Dendritic cell treated with granulocyte-macrophage colony-stimulating factor and Interleukin-4, amounts not matched to agents 40 ng/mL and 50 ng/mL, for 4 days (primary cell): ENCODE measurements around the gene RASAL1.
"Not testable (repeated sequence)": the region's sequence is repeated elsewhere in the genome, so short reads cannot be mapped to it uniquely, and the experiment has no call there.

ENCODE experiments used
- H3K27ac Mint-ChIP-seq: one replicate; pipeline ENCODE4 v1.8.0; 2022; ENCODE audit warnings: mild to moderate bottlenecking, mixed read lengths
- H3K27me3 Mint-ChIP-seq: one replicate; pipeline ENCODE4 v1.8.0; 2022; ENCODE audit warnings: mild to moderate bottlenecking, mixed read lengths
- H3K36me3 Mint-ChIP-seq: one replicate; pipeline ENCODE4 v1.8.0; 2022; ENCODE audit warnings: low read depth, mixed read lengths
- H3K4me1 Mint-ChIP-seq: one replicate; pipeline ENCODE4 v1.8.0; 2022; ENCODE audit warnings: low read depth, mixed read lengths
- H3K4me3 Mint-ChIP-seq: one replicate; pipeline ENCODE4 v1.8.0; 2022; ENCODE audit warnings: mild to moderate bottlenecking, moderate library complexity, mixed read lengths
- H3K9me3 Mint-ChIP-seq: one replicate; pipeline ENCODE4 v1.8.0; 2022; ENCODE audit warnings: mixed read lengths
- intact Hi-C: fragments of 100-400 bp; cut with micrococcal nuclease; formaldehyde crosslinking; loops from one replicate; pipeline ENCODE4 v1.15.0; 2022

RASAL1 gene

DNA sequence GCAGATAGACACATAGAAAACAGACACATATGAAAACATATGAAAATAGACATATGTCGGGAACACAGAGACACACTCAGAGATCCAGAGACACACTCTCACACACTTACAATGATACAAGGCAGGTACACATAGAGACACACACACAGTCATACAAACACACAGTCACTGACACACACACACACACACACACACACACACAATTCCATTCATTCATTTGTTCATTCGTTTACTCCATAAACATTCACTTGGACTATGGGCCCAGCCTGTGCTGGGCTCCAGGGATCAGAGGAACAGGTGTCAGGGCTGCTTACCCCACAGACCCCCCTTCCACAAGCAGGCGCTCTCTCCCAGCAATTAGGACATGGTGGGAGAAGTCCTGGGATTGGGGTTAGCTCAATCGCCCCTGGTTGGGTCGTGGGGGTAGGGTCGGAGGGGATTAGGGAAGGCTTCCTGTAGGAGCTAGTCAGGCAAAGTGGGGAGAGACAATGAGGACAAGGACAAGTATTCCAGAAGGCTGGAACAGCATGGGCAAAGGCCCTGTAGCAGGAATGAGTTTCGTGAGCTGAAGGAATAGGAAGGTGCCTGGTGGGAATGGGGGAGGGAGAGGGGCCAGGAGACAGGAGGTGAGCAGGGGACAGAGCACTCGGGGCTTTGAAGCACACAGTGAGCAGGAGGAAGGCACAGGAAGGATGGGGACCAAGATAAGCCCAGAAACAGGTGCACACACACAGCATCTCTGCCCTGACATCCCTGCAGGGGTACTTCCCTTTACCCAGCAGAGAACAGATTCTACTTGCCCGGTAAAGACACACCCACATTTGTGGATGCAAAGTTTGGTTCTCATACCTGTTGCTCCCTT is 6.5 kb downstream of the RASAL1 start:
- peaks cover 55% of the 10 kb centered on the region for H3K4me1 Mint-ChIP-seq
- no peak overlapping the region for H3K4me3 Mint-ChIP-seq
- no peaks in the 10 kb centered on the region for H3K9me3 Mint-ChIP-seq
- intact Hi-C loops, result no loop called here
- H3K36me3 Mint-ChIP-seq, result peaks cover 45% of the 10 kb centered on the region
- H3K27me3 Mint-ChIP-seq, result peaks cover 29% of the 10 kb centered on the region
- no peak overlapping the region for H3K27ac Mint-ChIP-seq

GRCh38 chr12:113127791-113128199 is 7.8 kb downstream of the RASAL1 start:
- Mint-ChIP-seq H3K4me1 (peaks cover 43% of the 10 kb centered on the region), H3K9me3 (peaks cover 8% of the 10 kb centered on the region)

DNA sequence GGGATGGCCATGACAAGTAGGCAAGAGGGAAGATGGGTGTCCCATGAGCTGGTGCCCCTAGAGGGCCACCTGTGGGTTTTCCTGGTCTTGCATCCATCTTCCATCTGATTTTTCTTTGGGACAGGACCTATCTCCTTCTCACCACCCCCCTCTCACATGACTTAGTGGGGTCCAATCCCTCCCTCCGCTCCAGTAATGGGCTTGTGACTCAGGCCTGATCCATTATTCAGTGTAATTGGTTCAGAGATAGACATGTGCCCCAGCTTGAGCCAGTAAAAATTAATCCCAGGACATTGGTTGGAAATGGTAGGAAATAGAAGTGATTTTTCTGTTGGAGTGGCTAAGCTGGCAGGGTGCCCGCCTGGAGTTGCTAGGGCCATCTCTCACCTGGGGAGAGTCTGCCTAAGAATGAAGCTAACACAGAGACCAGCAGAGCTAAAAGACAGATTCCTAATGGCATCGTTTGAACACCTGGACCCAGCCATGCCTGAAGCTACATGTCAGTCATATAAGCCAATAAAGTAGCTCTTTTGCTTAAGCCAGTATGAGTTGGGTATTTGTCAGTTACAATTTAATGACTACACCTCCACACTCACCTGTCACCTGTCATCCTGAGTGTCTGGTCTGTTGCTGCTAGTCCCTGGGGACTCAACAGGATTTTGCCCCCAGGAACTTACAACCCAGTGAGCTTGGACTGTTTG is 14.7 kb downstream of the RASAL1 start:
- Mint-ChIP-seq H3K9me3 (peaks cover 8% of the 10 kb centered on the region), H3K27ac (no peak overlapping the region), H3K36me3 (peaks cover 41% of the 10 kb centered on the region), H3K4me1 (peaks cover 12% of the 10 kb centered on the region), H3K27me3 (peaks cover 14% of the 10 kb centered on the region), H3K4me3 (no peak overlapping the region)
- intact Hi-C loops, result no loop called here

More at GRCh38 chr12:113127791-113128199, 7.8 kb downstream of the RASAL1 start:
- Mint-ChIP-seq H3K27me3 (peaks cover 31% of the 10 kb centered on the region), H3K36me3 (peaks cover 54% of the 10 kb centered on the region), H3K27ac (no peak overlapping the region), H3K4me3 (no peak overlapping the region)
- intact Hi-C loops, result no loop called here

- peaks cover 14% of the 10 kb centered on the region for H3K27me3 Mint-ChIP-seq
- H3K4me3 Mint-ChIP-seq, result no peak overlapping the region
- H3K9me3 Mint-ChIP-seq, result peaks cover 8% of the 10 kb centered on the region
- H3K4me1 Mint-ChIP-seq, result peaks cover 12% of the 10 kb centered on the region
- no peak overlapping the region for H3K27ac Mint-ChIP-seq
- intact Hi-C loops, result no loop called here
- H3K36me3 Mint-ChIP-seq, result peaks cover 48% of the 10 kb centered on the region
Observed at GRCh38 chr12:113119980-113120669, 15.4 kb downstream of the RASAL1 start.

DNA sequence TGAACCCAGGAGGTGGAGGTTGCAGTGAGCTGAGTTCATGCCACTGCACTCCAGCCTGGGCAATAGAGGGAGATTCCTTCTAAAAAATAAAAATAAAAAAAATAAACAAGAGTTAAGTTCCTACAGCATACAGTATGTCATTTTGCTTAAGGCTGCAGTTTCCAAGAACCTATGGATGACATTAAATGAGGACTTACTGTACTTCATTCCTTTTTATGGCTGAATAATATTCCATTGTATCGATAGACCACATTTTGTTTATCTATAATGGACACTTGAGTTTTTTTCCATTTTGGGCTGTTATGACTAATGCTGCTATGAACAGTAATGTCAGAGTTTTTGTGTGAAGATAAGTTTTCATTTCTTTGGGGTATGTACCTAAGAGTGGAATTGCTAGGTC is 17.4 kb downstream of the RASAL1 start:
- H3K36me3 Mint-ChIP-seq, result peaks cover 53% of the 10 kb centered on the region
- H3K27me3 Mint-ChIP-seq, result peaks cover 11% of the 10 kb centered on the region
- H3K9me3 Mint-ChIP-seq, result peaks cover 3% of the 10 kb centered on the region
- peaks cover 12% of the 10 kb centered on the region for H3K4me1 Mint-ChIP-seq
- intact Hi-C loops, result no loop called here
- H3K4me3 Mint-ChIP-seq, result no peak overlapping the region
- H3K27ac Mint-ChIP-seq, result no peak overlapping the region

DNA sequence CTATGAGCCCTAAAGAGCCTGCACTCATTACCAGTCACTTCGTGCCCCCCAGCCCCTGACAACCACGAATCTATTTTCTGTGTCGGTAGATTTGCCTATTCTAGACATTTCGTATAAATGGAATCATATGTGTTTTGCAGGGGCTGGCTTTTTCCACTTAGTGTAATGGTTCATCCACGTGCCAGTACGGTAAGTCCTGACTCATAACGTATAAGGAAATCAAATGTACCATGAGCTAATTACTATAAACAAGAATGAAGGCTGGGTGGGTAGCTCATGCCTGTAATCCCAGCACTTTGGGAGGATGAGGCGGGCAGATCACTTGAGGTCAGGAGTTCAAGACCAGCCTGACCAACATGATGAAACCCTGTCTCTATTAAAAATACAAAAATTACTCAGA is 17.9 kb downstream of the RASAL1 start:
- peaks cover 12% of the 10 kb centered on the region for H3K27me3 Mint-ChIP-seq
- H3K4me3 Mint-ChIP-seq, H3K27ac Mint-ChIP-seq, H3K9me3 Mint-ChIP-seq, intact Hi-C loops: not testable (repeated sequence)
- H3K4me1 Mint-ChIP-seq, result peaks cover 12% of the 10 kb centered on the region
- H3K36me3 Mint-ChIP-seq, result peaks cover 55% of the 10 kb centered on the region

DNA sequence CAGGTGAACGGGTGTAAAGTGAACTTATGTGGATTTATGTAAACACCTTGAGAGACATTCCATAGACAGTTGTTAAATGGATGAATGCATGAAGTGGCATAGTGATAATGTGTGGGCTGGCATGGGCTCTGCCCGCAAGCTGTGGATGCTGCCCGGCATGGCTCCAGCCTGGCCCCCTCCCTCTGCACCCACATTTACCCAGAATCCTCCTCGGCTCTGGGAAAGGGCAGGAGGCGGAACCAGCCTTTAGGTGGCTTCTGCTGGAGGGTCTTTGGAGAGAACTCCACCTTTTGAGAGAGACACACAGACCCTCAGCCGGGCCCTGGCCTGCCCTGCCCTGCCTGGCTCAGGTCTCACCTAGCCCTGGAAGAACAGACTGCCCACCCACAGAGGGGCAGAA is 18.7 kb downstream of the RASAL1 start:
- Mint-ChIP-seq H3K9me3 (no peaks in the 10 kb centered on the region), H3K36me3 (peaks cover 63% of the 10 kb centered on the region), H3K27me3 (peaks cover 9% of the 10 kb centered on the region), H3K27ac (no peak overlapping the region), H3K4me3 (no peak overlapping the region), H3K4me1 (peaks cover 12% of the 10 kb centered on the region)
- intact Hi-C loops, result no loop called here

- H3K27ac Mint-ChIP-seq, result no peak overlapping the region
- H3K9me3 Mint-ChIP-seq, result no peaks in the 10 kb centered on the region
- peaks cover 74% of the 10 kb centered on the region for H3K36me3 Mint-ChIP-seq
- intact Hi-C loops, result no loop called here
- peaks cover 9% of the 10 kb centered on the region for H3K4me1 Mint-ChIP-seq
- H3K4me3 Mint-ChIP-seq, result no peak overlapping the region
- peaks cover 8% of the 10 kb centered on the region for H3K27me3 Mint-ChIP-seq
Observed at GRCh38 chr12:113115455-113116126, 20.0 kb downstream of the RASAL1 start.

GRCh38 chr12:113114447-113115178 is 20.9 kb downstream of the RASAL1 start:
- peaks cover 78% of the 10 kb centered on the region for H3K36me3 Mint-ChIP-seq
- H3K4me3 Mint-ChIP-seq, result no peak overlapping the region
- no peaks in the 10 kb centered on the region for H3K4me1 Mint-ChIP-seq

GRCh38 chr12:113113397-113113796 is 22.2 kb downstream of the RASAL1 start:
- Mint-ChIP-seq H3K27me3 (peaks cover 11% of the 10 kb centered on the region), H3K27ac (no peak overlapping the region), H3K36me3 (peaks cover 83% of the 10 kb centered on the region), H3K4me3 (no peak overlapping the region), H3K9me3 (no peaks in the 10 kb centered on the region), H3K4me1 (no peaks in the 10 kb centered on the region)
- intact Hi-C loops, result no loop called here

More at GRCh38 chr12:113114447-113115178, 20.9 kb downstream of the RASAL1 start:
- Mint-ChIP-seq H3K27ac (no peak overlapping the region), H3K9me3 (no peaks in the 10 kb centered on the region), H3K27me3 (peaks cover 7% of the 10 kb centered on the region)
- intact Hi-C loops, result no loop called here

DNA sequence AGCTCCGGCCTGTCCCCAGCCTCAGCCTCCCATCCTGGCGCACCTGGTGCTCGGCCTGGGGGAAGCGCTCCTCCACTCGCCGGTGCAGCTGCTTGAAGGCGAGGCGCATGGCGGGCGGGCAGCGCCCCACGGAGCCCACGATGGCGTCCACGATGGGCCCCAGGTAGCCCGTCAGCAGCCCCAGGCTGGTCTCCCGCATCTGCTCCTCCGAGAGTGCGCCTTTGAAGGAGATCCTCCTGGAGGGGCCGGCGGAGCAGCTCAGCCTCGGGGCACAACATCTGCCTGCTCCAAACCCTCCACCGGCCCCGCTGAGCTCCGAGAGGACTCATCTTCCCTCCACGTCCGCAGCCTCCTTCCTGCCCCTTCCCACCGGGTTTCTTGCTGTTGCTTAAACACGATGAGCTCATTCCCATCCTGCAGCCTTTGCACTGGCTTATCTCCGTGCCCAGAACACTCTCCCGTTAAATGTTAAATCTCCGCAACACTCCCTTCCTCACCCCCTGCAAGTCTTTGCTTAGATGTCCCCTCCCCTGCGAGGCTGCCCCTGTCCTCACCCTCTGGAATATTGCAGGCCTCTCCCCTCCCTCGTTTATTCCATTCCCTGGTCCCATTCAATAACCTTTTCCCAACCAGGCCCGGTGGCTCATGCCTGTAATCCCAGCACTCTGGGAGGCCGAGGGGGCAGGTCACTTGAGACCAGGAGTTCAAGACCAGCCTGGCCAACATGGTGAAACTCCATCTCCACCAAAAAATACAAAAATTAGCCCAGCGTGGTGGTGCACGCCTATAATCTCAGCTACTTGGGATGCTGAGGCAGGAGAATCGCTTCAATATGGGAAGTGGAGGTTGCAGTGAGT is 23.3 kb downstream of the RASAL1 start:
- Mint-ChIP-seq H3K27ac (no peak overlapping the region), H3K36me3 (peaks cover 94% of the 10 kb centered on the region), H3K4me3 (no peak overlapping the region), H3K9me3 (no peaks in the 10 kb centered on the region), H3K4me1 (no peaks in the 10 kb centered on the region), H3K27me3 (peaks cover 16% of the 10 kb centered on the region)
- intact Hi-C loops, result no loop called here

DNA sequence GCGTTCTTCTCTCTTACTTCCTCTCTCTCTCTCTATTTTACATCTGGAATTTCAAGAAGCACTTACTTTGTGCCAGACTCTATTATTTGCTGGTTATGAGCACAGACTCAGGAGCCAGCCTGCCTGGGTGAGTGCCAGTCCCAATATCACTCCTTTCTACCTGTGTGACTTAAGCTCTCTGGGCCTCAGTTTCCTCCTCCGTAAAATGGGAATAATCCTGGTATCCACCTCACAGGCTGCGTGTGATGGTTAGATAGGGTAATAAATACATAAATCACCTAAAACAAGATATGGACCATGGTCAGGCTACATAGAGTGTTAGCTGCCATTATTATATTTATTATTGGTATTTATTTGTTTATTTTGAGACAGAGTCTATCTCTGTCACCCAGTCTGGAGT is 24.3 kb downstream of the RASAL1 start:
- Mint-ChIP-seq H3K9me3 (no peaks in the 10 kb centered on the region), H3K27ac (no peak overlapping the region), H3K36me3 (peaks cover 95% of the 10 kb centered on the region), H3K4me1 (no peaks in the 10 kb centered on the region), H3K4me3 (no peak overlapping the region), H3K27me3 (peaks cover 18% of the 10 kb centered on the region)
- intact Hi-C loops, result no loop called here
